GM12872 (cell line): ENCODE results near the gene SETMAR.

Experiments used
- TF ChIP-seq, protein P1 (sequence below): IDR thresholded peaks from 3 replicates; pipeline ENCODE4 v1.5.1; 2011; ENCODE audit warnings: low read depth, mild to moderate bottlenecking, low read length, moderate library complexity; ENCODE audit not compliant: insufficient read depth

SETMAR gene

GRCh38 chr3:4306091-4306490, 2.9 kb downstream of the SETMAR start:
- TF ChIP-seq, protein P1, sequence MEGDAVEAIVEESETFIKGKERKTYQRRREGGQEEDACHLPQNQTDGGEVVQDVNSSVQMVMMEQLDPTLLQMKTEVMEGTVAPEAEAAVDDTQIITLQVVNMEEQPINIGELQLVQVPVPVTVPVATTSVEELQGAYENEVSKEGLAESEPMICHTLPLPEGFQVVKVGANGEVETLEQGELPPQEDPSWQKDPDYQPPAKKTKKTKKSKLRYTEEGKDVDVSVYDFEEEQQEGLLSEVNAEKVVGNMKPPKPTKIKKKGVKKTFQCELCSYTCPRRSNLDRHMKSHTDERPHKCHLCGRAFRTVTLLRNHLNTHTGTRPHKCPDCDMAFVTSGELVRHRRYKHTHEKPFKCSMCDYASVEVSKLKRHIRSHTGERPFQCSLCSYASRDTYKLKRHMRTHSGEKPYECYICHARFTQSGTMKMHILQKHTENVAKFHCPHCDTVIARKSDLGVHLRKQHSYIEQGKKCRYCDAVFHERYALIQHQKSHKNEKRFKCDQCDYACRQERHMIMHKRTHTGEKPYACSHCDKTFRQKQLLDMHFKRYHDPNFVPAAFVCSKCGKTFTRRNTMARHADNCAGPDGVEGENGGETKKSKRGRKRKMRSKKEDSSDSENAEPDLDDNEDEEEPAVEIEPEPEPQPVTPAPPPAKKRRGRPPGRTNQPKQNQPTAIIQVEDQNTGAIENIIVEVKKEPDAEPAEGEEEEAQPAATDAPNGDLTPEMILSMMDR, result no peak

DNA sequence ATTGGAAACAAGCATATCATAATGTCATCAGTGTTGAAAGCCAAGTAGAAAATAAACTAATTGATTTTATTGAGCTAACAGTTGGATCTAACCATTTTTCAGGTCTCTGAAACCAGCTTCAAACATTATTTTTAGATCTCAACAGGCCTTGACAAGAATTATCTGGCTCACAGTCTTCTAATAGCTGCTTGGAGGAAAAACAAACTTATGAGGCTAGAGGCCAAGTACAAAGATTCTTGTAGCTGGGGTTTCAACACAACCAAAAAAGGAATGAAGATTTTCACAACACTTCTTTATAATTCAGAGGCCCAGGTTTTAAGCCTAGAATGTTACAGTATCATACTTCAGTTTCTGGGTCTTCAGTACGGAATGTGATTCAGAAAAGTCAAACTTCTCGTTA, 3.7 kb downstream of the SETMAR start:
- TF ChIP-seq, protein P1, result no peak

- TF ChIP-seq, protein P1, result no peak
Measured at GRCh38 chr3:4309491-4310128, 6.4 kb downstream of the SETMAR start.

DNA sequence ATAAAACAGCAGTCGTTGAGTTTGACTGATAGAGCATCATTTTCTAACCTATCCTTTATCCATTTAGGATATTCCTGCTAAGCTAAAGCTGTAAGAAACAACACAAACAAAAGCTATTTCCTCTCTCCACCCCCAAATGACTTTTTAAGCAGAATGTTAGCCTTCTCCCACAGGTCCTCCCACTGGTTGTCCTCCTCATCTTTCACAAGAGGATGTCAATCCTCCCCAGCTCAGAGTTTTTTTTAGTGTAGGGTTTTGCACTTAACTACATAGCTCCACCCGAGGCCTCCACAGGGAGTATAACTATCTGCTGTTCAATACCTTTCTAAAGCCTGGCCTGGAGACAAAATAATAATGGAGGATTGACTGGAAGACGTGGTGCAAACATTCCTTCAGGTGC, 7.8 kb downstream of the SETMAR start:
- TF ChIP-seq, protein P1, result no peak

DNA sequence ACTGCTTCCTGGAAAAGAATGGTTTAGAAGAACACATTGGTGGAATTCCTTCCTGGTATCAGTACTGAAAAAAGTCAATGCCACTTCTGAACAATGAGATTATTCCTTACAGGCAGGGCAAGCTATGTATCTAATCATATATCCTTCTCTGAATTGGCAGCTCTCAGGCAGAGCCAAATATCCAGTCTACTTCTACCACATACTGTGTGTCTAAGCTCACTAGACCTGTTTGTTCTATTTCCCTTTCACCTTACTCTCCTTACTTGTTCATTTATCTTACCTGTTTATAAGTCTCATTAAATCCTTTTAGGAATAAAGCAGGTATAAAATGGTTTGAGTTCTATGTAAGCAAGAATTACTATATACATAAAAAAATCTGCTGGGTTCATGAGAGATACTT, 8.3 kb downstream of the SETMAR start:
- TF ChIP-seq, protein P1, result no peak

GRCh38 chr3:4313606-4314293, 10.6 kb downstream of the SETMAR start:
- TF ChIP-seq, protein P1, result no peak

GRCh38 chr3:4314688-4315087, 11.5 kb downstream of the SETMAR start:
- TF ChIP-seq, protein P1, result no peak; the same call in 2 of the 3 replicates
